DMS114 treated with DMSO at 0.1 percent for 48 hours (cell line): ENCODE measurements around the gene DNAJC3.
A peak's percentile ranks its signal among the peaks of the same experiment; 100 is the strongest.

Source experiments
- DNase-seq: peaks from one replicate; lab custom pipeline; 2025; ENCODE audit not compliant: unreplicated experiment; lab: John Stamatoyannopoulos, UW

Gene DNAJC3, protein sequence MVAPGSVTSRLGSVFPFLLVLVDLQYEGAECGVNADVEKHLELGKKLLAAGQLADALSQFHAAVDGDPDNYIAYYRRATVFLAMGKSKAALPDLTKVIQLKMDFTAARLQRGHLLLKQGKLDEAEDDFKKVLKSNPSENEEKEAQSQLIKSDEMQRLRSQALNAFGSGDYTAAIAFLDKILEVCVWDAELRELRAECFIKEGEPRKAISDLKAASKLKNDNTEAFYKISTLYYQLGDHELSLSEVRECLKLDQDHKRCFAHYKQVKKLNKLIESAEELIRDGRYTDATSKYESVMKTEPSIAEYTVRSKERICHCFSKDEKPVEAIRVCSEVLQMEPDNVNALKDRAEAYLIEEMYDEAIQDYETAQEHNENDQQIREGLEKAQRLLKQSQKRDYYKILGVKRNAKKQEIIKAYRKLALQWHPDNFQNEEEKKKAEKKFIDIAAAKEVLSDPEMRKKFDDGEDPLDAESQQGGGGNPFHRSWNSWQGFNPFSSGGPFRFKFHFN

DNA sequence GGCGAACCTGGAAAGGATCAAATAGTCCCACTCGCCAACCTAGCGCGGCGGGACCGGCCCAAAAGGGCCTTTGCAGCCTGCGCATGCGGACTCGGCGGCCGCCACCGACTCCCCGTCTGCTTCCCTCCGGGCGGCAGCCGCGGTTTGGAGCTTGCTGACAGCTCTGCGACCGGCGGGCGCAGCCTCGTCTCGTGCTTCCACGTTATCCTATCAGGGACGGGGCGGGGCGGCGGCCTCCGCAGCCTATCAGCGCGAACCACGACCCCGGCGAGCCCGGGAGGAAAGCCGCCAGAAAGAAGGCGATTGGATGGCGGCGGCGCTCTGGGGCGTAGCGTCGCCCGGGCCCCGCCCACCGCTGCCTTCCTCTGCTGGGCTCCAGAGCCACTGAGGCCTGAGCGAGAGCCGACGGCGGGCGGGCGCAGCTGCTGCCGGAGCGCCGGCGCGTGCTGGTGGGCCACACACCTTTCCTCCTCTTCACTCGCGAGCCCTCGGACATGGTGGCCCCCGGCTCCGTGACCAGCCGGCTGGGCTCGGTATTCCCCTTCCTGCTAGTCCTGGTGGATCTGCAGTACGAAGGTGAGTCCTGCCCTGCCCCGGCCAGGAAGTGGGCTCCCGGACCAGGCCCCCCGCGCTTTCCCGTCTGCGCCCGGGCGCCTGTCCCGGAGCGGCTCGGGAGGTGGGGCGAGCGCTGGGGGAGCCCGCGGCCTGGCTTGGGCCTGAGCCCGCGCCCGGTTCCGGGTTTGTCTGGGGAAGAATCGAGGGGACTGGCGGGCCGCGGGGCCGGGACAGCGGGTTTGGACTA lies at the start of gene DNAJC3:
TSS of gene DNAJC3 (plus strand) at position 378 of the 802 bp plus-strand sequence. CDS start at position 495, 117 bp downstream.
- DNase-seq: peak; percentile 82

DNA sequence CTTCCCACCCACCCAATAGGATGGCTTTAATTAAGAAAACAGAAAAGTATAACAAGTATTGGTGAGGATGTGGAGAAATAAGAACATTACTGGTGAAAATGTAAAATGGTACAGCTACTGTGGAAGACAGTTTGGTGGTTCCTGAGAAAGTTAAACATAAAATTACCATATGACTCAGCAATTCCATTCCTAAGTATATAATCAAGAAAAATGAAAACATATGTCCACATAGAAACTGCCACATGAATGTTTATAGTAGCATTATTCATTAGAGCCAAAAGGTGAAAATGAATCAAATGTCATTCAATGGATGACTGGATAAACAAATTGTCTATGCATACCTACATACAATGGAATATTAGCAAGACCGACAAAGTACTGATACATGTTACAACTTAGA lies 49.3 kb upstream of the DNAJC3 start:
- no peak for DNase-seq

DNA sequence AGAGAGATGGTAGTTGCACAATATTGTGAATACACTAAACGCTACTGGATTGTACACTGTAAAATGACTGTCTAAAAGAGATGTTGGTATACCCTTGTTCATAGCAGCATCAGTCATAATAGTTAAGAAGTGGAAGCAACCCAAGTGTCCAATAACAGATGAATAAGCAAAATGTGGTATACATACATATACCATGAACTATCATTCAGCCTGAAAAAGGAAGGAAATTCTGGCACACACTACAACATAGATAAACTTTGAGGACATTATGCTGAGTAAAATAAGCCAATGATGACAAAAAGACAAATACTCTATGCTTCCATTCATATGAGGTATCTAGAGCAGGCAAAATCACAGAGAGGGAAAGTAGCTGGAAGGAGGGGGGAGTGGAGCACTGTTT lies 48.5 kb upstream of the DNAJC3 start:
- DNase-seq: no peak

DNA sequence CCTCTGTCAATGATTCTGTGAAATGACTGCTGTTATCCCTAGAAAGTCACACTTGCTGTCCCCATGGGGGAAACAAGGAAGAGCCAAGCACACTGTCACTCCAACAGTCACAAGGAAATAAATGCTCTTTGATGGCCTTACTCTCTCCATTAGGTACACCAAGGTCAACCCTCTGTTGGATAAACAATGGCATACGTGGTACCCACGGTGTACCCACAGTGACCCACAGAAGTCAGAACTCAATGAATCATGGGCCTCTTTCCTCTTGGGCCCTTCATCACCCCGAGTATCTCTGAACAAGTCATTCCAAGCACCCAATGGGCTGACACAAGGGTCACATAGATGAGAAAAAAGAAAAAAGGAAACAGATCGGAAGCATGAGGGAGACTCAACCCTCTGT lies 47.9 kb upstream of the DNAJC3 start:
- DNase-seq: no peak

DNA sequence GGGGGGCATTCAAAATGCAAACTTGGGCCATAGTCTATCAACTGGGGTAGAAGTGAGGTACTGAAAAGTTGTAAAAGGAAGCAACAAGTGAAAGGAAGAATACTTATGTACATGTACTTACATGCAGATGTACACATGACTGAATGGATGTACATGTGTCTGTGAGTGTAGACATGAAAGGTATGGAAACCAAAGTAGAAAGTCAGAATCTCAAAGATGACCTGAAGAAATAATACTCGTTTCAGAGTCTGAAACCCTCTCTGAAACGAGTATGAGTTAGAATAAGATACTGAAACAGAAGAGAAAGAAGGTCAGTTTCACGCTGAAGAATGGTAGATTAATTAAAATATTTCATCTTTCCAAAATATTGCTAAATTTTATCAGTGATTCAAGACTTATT lies 46.3 kb upstream of the DNAJC3 start:
- DNase-seq: no peak

DNA sequence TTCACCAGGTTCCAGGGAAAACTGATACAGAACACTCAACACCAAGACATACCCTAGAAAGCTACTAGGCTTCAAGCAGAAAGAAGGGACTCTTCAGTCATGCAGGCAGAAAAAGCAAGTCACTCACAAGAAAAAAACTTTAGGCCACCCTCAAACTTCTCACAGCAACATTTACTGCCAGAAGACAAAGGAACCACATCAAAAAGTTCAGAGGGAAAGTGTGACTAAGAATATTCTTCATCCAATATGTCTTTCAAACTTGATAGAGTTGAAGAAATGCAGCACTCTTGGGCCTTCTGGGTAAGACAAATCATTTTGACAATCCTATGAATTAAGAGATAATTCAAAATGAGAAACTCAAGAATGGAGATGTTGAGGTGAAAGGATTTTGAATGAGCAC lies 40.1 kb upstream of the DNAJC3 start:
- DNase-seq: no peak

DNA sequence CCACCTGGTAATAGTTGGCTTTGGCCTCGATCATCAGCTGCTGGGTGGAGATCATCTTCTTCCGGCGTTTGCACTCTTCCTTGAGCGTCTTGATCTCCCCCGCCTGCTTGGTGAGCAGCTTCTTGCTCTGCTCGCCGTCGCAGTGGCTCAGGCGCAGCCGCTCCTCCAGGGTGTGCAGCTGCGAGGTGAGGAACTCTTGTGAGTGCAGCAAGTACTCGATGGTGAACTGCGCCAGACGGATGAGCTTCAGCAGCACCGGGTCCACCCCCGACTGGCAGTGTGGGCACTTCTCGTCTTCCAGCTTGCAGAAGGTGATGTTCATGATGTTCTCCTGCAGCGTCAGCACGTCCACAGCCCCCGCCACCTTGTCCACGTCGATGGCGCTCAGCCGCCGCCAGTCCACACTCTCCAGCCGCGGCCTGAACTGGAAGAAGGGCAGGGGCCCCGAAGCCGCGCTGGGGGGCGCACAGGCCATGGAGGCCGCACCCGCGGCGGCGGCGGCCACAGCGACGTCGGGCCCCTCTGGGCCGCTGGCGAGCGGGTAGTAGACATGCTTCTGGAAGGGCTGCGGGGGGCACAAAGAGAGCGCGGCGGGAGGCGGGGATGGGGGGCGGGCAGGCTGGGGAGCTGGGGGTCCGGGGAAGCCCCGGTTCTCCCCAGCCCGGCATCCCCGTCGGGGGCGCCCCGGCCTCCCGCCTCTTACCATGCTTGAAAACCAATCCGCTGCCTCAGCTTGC lies 35.5 kb upstream of the DNAJC3 start:
- DNase-seq: peak; percentile 5

DNA sequence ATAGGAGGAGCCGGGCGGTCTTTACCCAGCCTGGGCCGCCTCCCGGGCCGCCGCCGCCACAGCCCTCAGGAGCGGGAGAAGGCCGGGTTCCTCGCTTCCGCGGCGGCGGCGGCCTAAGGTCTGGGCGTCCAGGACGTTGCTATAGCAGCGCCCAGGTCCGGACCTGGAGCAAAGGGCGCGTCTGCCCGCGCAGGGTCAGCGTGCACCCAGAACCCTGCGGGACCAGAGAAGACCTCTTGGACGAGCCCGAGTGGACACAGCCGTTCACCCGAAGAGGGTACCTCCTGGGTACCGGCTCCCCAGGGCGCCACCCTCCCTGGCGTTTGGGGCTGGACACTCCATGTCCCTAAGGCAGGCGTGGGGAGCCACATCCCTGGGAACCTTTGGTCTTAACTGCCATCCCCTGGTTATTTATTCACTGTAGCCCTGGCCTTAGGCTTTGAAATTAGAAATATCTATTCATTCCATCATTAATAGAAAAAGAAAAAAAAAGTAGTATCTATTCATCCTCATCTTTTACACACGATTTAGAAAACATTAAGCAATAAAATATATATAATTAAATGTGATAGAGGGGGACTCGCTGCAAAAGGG lies 34.8 kb upstream of the DNAJC3 start:
- DNase-seq: no peak

DNA sequence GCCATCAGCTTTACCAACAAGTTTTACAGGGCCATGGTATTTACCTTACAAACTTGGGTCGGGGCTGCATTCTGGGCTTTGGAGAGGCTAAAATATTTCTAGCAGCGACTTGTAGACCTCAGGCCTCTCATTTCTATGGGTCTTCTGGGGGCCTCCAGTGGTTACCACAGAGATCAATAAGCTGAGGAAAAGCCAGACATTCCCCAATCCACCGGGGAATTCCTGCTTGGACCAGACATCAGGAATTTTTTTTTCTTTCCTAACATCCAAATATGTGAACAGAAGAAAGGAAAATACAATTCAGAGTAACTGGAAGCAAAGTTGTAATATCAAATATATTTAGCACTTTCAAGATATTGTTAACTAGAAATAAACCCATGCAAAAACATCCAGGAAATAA lies 33.9 kb upstream of the DNAJC3 start:
- DNase-seq: no peak

DNA sequence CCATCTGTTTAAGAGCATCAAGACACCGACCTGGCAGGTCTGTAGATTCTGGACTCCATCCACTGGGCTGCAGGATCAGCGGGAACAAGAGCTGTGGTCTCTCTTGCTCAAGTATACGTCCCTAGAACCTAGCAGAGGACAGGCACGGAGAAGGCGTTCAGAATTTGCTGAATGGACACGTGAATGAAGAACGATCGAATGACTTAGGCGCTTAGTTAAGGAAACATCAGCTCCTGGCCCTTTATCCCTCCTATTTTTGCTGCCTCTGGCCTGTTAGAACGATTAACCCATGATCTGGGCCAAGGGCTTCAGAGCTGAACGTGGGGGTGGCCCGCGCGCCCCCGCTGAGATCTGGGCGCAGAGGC lies 33.4 kb upstream of the DNAJC3 start:
- DNase-seq: no peak

DNA sequence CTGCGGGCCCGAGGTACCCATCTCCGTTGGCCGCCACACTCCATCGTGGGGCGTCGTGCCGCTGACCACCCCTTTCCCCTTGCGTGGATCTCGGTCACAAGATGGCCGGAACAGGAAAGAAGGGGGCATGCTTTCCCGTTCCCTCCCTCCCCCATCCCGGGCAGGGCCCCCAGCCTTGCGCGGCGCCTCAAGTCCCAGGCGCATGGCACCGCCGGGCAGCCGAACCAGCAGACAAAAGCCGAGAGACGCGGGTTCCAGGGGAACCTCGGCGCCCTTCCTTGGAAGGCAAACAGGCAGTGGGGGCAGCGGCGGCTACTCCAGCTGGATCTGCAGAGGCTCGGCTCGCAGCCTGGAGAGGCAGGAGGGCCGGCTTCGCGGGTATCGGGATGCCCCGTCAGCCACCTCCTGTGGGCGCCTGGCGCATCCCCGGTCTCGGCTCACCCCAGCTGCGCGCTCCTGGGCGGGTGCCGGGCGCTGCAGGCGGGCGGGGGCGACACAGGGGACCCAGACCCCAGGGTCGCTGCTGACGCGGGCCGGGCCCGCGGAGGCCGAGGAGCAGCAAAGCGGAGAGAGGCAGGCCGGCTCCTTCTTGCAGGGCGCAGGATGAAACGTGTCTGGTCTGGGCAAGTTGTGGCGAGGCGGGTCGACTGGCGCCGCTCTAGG lies 32.9 kb upstream of the DNAJC3 start:
- DNase-seq: no peak

DNA sequence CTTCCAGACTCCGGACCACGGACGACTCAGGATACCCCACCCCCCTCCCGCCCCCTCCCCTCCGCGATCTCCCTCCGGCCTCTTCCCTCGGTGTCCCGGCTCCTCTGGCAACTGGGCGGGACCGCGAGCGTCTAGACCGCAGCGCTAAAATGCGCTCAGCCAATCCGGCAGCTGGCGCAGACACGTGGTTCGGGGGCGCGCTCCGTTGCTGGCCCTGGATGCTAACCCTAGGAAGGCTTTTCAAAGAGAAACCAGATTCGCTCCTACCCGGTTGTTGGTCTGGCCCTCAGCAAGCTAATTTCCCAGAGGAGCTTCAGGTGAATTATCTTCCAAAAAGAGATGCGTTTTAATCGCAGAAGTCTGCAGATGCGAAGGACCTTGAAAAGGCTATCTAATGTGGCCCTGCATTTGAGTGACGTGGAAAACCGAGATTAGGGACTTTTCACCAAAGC lies 32.3 kb upstream of the DNAJC3 start, which contains the start of gene DZIP1:
TSS of gene DZIP1 (minus strand) at position 106 of the 452 bp plus-strand sequence. CDS start 2,677 bp downstream, outside the sequence.
- DNase-seq: peak; percentile 63

DNA sequence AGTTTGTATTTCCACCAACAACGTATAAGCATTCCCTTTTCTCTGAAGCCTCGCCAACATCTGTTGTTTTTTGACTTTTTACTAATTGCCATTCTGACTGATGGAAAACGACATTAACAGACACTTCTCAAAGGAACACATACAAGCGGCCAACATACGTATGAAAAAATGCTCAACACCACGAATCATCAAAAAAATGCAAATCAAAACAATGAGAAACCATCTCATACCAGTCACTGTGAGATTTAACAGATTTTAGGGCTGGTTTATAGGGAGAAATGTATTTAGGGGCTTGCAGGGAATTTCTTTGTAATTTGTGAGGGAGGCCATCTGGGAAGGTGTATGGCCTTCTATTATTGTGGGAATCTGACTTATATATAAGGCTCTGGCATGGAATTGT lies 29.6 kb upstream of the DNAJC3 start:
- no peak for DNase-seq

DNA sequence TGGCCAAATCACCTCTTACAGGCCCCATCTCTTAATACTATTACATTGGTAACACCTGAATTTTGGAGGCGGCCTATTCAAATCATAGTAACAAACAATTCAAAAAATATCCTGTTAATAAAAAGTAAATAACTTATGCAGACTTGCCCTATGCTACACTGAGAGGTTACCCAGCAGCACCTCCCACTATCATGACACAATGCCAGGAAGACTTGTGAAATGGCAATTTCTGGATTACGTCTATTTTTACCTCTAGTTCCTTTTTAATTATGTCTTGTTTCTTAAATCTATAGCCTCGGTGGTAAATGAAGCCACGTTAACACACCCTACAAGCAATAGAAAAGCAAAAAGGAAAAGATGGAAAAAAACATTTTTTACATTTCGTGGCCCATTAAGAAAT lies 26.2 kb upstream of the DNAJC3 start:
- DNase-seq: no peak

DNA sequence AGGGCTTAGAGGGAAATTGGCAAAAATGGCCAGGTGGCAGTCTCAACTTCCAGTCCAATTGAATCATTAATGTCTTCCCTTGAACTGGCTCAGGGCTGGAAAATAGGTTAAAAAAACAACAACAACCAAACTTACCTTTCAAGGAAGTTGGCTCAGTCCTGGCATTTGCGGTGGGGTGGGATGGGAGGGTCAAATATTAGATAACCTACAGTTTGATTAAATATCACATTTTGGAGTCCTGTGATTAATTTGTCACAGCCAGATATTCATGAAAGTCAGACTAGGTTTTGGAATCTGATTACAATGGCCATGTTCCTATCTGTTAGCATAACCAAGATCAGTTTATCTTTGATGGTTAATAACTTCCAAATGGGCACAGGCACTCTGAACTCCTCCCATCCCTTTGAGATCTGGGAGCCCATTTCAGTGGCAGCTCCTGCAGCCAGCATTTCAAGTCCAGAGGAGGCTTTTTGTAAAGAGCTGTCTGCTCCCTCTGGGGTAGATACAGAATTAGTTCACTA lies 24.6 kb upstream of the DNAJC3 start:
- DNase-seq: no peak

DNA sequence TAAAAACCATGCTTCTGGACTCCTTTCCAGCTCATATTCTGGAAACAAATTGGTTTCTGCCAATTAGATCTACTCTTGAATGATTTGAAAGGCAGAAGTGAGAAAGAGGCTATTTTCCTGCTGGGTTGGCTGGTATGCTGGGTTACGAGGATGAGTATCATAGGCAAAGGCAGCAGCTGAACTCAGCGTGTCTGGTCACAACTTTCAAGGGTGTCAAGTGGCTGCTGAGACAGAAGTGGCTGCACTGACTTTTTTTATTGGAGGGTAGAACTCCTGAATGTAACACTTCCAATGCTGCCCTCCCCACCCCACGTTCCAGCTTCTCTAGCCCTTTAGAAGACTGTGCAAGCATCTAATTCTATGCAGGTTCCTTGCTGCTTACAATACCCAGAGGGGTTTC lies 24.1 kb upstream of the DNAJC3 start:
- DNase-seq: no peak

DNA sequence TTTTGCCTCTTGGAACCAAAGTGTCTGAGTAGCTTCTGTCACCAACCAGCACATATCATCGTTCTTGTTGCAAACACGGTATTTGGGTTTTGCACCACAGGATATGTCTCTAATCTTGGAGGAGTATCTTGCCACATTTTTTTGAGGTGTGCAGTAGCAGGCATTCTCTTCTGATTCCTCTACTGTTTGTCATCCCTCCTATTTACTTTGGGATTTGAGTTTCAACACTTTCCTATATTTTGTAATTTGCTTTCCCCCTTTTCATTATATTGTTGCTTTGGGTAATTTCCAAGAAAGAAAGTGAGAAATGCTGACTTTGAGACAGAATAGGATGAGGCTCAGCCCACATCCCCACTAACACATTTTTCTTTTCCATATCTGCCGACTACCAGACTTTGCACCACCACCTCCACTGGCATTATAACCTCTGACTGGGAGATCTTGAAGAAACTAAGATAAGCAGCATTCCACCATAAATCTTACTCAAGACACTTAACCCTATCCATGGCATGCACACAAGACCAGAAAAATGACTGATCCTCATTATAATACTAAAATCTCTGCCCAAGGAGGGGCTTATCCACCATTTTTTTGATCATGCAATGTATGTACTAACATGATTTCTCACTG lies 20.4 kb upstream of the DNAJC3 start:
- DNase-seq: no peak

DNA sequence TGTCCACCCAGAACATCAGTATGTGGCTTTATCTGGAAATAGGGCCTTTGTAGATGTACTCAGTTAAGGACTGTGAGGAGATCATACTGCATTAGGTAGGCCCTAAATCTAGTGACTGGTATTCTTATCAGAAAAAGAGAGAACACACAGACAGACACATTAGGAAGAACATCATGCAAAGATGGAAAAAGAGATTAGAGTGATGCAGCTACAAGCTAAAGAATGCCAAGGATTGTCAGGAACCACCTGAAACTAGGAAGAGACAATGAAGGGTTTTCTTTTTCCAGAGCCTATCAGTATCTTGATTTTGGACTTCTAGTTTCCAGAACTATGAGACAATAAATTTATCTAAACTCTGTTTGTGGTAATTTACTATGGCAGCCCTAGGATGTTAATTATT lies 17.4 kb upstream of the DNAJC3 start:
- no peak for DNase-seq

DNA sequence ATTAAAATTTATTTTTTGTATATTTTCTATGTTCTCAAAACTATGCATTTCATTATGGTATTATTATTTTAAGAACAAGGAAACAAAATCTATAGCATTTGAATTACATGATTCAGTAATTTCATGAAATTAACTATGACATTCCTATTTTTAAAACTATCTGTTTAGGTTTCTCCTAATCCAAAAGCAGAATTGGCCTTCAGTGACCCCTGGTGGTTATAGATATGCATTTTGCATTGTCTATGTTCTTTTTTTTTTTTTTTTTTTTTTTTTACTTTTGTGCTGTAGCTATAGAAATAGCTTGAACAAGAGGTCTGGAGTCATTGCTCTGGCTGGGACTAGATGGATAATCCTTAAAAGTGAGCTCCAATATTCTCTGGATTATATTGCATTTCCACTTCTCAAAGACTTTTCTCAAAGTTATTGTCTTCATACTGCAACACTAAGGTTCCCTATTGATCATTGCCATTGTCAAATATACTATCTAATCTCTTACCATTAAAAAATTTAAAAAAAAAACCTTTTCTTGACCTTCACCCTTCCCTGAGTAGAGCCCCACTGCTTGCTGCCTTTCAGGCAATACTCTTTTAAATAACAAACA lies 15.9 kb upstream of the DNAJC3 start:
- DNase-seq: peak; percentile 24
